ENCODE results near the gene OR5H14. TPM values are rescaled to one million over a fixed set of nuclear protein-coding genes. Genes with fewer than 3 reads are reported as not detected.
"Not testable (repeated sequence)": the region's sequence is repeated elsewhere in the genome, so short reads cannot be mapped to it uniquely, and the experiment has no call there.

The OR5H14 gene
- total RNA-seq, result not detected

DNA sequence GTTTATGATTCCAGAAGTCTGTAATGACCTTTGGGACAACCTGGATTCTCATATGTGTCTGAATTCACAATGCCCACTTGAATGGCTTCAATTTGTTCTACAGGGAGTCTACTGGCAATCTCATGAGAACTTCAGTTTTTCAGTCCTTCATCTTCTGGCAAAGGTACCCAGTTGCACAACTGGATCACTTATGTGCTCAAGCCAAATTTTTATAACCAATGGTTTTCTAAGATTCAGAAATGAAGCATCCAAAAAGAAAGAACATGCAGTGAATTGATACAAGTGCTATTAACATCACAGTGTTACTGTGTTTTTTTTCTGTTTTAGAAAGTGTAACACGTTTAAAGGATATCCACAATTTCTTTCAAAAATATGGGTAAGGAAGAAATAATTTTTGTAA lies at the start of gene OR5H14:
Gene OR5H14 (plus strand): TSS at position 301 of the 400 bp plus-strand sequence. CDS start 1,907 bp downstream, outside the sequence.
- DNase-seq (ENCODE audit: low read depth in 2 of 3, low spot score in 2 of 3), result no peak

DNA sequence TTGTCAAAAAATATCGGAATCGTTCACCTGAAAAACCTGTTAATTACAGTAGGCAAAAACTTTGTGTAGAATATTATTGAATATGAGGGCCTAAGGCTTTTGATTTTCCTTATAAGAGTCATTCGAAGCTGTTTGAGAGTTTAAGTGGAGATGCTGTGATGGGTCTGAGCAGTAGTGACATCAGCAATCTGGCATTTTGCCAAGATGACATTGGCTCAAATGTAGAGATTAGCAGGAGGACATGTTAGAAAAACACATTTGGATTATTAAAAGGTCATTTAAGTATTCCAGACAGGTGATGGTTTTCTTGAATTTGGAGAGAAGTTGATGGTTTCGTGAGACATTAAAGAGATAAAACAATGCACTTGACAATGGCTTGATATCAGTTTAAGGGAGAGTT lies 47.4 kb upstream of the OR5H14 start:
- no peak for DNase-seq (ENCODE audit: low read depth in 2 of 3, low spot score in 2 of 3)

DNA sequence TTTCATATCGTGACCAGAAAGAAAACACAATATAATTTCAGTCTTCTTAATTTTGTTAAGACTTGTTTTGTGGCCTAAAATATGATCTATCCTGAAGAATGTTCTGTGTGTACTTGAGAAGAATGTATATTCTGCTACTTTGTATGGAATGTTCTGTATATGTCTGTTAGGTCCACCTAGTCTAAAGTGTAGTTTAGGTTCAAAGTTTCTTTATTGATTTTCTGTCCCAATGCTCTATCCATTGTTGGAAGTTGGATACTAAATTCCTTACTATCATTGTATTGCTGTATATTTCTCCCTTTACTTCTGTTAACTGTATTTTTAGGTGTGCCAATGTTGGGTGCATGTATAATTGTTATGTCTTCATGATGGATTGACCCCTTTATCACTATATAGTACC lies 39.1 kb upstream of the OR5H14 start:
- DNase-seq (ENCODE audit: low read depth in 2 of 3, low spot score in 2 of 3), result no peak

DNA sequence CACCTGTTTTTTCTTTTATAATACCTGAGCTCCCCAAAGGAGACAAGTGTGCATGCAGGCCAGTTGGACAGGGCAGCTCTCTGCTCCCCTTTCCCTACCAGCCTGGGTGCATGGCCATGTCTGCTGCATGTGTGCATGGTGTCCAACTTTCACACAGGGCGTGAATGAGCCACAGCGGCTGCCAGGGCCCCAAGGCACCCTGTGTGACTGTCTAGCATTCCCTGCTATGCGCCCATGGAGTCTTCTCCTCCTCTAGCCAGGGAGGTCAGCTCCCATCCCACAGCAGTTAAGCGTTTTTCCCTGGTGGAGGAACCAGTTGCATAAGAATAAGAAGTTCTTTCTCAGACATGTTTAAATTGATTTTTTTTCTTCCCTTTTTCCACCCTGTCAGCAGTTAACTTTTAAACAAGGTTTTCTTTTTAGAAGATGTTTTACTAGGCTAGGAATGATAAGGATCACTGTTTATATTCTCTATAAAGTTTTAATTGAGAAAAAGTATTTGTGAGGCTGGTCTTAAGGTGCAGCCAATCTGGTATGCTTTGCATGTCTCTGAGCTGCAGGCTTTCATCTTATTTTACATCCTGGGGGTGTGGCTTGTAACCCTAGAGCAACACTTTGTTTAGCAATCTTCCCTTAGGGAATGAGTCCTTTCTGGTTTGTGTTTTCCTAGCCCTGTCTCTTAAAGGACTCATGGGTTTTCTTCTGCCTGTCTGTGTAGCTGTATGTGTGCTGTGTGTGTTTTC lies 37.3 kb upstream of the OR5H14 start:
- no peak for DNase-seq (ENCODE audit: low read depth in 2 of 3, low spot score in 2 of 3)

DNA sequence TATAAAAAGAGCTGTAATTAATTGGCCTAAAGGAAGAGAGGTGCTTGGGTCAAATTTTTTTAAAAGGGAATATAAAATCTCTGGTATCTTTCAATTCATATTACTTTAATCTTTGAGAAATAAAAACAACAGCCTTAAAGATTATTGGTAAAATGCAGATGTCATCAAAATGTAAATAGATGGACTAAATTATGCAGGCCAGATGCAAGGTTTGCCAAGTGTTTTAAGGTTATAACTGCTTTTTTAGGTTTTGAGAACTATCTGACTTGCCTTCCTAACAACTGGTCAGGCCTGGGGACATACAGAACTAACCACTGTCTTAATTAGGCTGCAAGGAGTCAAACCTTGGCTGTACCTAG lies 36.8 kb upstream of the OR5H14 start:
- DNase-seq (ENCODE audit: low read depth in 2 of 3, low spot score in 2 of 3), result no peak

DNA sequence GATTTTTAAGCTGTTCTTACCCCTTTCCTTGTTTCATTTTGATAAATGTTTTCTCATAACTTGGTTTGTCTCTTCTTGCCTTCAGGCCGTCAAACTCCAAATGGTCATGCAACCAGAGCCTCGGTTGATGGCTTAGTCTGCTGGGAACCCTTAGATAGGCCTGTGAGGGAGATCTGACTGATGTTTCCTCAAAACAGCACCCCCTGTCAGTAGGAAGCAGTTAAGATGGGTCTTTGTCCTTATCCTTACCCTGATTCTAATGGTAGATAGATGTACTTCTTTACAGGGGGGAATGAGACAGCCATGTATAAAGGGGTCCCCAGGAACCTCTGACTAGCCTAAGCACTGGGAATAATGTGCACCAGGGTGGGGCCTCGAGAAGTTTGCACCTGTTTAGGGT lies 33.0 kb upstream of the OR5H14 start:
- no peak for DNase-seq (ENCODE audit: low read depth in 2 of 3, low spot score in 2 of 3)

DNA sequence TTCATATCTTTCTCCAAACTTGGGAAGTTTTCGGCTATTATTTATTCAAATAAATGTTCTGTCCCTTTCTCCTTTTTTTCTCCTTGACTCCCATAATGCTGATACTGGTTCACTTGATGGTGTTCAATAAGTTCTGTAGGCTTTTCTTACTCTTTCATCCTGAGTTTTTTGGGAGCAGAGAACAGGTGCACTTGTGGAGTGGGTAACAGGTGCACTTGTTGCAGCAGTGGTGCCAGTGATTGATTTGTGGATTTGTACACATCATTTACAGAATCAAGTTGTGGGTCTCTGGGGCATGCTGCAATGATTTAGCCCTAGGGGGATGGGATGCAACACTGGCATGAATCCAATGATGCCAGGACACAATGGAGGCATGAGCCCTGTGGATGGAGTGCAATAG lies 31.6 kb upstream of the OR5H14 start:
- DNase-seq (ENCODE audit: low read depth in 2 of 3, low spot score in 2 of 3), result no peak

DNA sequence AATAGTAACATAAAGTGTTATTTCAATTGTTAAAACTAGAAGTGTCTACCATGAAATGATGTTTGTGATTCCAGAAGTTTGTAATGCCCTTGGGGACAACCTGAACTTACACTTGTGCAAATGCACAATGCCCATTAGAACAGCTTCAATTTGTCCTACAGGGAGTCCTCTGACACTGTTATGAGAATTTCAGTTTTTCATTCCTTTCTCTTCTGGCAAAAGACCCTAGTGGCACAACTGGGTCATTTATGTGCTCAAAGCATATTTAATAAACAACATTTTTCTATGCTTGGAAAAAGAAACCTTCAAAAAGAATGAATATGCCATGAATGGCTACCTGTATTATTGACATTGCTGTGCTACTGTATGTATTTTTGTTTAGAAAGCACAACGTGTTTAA lies 16.9 kb upstream of the OR5H14 start, which contains the start of gene OR5H1:
Gene OR5H1 (plus strand): TSS at position 301 of the 400 bp plus-strand sequence. CDS start 1,977 bp downstream, outside the sequence.
- no peak for DNase-seq (ENCODE audit: low read depth in 2 of 3, low spot score in 2 of 3)

DNA sequence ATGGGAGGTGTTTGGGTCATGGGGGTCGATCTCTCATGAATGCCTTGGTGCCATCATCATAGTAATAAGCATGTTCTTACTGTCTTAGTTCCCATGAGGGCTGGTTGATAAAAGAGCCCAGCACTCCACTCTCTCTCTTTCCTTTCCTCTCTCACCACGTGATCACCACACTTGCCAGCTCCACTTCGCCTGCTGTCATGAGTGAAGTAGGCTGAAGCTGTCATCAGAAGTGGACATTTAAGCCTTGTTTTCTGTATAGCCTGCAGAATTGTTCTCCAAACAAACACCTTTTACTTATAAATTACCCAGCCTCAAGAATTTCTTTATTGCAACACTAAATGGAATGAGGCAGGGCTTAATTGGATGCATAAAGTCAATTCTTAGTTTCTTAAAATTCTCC lies 10.6 kb upstream of the OR5H14 start:
- no peak for DNase-seq (ENCODE audit: low read depth in 2 of 3, low spot score in 2 of 3)

DNA sequence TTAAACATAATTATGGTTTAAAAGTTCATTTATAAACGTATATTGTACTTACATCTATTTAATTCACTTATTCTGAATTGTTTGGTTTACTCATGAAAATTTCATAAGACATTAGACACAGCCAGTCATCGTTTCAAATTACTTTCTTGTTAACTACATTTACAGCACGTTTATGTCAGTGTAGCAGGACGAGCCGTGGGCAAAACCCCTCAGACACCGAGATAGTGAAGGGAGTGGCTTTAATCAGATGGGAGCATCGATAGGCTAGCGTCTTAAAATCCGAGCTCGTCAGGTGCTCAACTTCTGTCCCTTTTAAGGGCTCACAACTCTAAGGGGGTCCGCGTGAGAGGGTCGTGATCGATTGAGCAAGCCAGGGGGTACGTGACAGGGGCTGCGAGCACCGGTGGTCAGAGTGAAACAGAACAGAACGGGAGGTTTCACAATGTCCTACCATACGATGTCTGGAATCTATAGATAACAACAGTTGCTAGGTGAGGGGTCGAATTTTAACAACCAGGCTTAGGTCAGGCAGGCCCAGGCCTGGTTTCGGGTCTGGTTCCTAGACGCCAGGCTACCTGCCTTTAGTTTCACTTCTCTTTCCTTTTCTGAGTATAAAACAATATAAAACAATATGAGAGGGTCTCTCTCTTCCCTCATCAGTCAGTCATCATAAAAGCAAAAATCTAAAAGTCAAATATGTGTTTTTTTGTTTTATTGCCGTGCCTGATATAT lies 9.3 kb upstream of the OR5H14 start:
- not testable (repeated sequence) for DNase-seq (ENCODE audit: low read depth in 2 of 3, low spot score in 2 of 3)

DNA sequence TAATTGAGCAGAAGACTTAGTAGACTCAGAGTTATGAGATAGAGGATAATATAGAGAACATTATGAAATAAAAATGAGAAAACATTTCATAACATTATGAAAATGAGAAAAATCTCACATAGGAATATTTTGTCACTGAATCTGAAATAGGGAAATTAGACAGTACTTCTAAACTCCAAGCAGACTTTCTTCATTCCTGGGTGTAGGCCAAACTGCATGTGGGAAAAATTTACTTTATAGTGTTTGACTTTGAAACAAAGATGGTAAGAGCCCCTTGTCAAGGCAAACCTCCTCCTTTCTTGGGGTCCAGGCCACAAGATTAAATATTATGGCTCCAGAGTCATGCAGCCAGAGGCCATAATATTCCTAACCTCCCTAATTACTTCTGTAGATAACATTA lies 6.7 kb upstream of the OR5H14 start:
- DNase-seq (ENCODE audit: low read depth in 2 of 3, low spot score in 2 of 3), result no peak

DNA sequence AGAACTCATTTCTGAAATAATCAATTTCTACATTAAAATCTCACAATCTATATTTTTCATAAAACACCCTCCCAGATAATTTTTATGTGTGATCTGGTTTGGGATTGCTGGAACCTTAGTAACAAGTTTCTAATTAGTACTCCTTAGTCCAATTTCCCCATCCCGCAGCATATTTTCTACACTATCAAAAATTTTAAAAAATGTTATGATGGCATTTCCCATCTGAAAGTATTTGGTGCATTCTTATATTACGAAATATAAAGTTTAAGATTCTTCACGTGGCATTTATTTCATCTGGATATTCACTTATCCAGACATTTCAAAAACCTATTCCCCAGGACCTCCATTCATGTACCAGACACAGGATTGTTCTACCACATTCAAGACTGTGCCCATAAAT lies 1.5 kb downstream of the OR5H14 start:
- no peak for DNase-seq (ENCODE audit: low read depth in 2 of 3, low spot score in 2 of 3)

DNA sequence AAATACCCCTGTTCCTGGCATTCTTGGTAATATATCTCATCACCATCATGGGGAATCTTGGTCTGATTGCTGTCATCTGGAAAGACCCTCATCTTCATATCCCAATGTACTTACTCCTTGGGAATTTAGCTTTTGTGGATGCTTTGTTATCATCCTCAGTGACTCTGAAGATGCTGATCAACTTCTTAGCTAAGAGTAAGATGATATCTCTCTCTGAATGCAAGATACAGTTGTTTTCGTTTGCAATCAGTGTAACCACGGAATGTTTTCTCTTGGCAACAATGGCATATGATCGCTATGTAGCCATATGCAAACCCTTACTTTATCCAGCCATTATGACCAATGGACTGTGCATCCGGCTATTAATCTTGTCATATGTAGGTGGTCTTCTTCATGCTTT lies 2.2 kb downstream of the OR5H14 start:
- not testable (repeated sequence) for DNase-seq (ENCODE audit: low read depth in 2 of 3, low spot score in 2 of 3)

DNA sequence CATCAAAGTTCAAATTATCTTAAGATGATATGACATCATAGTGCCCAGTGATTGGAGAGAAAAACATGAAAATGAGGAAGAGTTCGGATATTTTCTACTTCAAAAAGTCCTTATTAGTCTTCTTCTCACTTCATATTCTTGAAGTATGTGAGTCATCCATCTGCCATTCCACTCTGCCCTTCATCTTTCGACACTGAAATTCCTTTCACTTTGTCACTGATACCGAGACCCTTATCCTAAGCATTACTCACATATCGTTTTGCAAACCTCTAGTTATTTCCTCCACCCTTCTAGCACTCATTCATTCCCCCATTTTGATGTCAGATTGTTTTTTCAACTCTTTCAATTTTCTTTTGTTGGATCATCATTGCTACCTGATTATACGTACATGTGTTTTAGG lies 4.0 kb downstream of the OR5H14 start:
- DNase-seq (ENCODE audit: low read depth in 2 of 3, low spot score in 2 of 3), result no peak

DNA sequence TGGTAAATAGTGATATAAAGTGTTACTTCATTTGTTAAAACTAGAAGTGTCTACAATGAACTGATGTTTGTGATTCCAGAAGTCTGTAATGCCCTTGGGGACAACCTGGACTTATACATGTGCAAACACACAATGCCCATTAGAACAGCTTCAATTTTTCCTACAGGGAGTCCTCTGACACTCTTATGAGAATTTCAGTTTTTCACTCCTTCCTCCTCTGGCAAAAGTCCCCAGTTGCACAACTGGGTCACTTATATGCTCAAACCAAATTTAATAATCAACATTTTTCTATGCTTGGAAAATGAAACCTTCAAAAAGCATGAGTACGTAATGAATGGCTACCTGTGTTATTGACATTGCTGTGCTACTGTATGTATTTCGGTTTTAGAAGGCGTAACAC lies 19.1 kb downstream of the OR5H14 start, which contains the start of gene OR5H15:
Gene OR5H15 (plus strand): TSS at position 301 of the 400 bp plus-strand sequence. CDS start 2,004 bp downstream, outside the sequence.
- DNase-seq (ENCODE audit: low read depth in 2 of 3, low spot score in 2 of 3), result no peak

DNA sequence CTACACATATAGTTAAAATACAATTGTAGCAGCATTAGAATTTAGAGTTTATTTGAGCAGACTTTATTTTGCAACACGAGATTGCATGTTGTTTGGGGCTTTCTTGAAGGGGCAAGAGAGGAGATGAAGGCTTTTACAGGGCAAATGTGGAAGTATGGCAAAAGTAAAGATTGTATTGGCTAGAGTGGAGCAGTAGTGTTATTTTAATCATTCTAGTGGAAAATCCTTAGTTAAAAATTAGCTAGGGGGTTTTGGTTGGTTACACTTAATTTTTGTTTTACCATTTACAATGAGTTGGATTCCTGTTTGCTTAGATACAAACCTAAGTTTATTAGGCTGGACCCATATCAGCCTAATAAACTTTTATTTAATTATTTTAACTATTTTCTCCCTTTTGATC lies 23.8 kb downstream of the OR5H14 start:
- no peak for DNase-seq (ENCODE audit: low read depth in 2 of 3, low spot score in 2 of 3)

DNA sequence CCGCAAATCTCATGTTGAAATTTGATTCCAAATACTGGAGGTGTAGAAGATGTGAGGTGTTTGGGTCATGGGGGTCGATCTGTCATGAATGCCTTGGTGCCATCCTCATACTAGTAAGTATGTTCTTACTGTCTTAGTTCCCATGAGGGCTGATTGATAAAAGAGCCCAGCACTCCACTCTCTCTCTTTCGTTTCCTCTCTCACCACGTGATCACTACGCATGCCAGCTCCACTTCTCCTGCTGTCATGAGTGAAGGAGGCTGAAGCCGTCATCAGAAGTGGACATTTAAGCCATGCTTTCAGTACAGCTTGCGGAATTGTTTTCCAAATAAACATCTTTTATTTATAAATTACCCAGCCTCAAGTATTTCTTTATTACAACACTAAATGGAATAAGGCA lies 25.3 kb downstream of the OR5H14 start:
- DNase-seq (ENCODE audit: low read depth in 2 of 3, low spot score in 2 of 3), result no peak

DNA sequence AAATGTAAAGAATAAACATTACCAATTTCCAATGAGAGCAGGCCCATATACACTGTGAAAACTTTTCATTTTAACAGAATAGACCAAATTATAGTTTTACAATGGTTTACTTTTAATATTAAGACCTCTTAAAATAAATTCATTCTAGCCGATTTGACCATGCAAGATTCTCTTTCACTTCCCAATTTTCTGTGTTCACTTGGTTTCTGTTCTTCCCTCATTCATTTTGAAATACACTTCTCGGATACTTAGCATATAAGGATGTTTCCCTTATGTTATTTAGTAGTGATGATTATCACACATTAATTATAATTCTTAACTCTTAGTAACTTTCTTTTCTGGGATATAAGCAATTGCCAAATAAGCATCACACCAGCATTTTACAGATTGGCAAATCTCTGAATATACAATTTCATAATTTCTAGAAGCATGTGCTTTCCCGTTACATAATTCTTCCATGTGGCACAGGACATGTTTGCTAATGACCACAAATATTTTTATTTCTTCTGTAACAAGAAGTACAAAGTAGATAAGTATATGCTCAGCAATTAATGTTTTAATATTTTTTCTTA lies 33.1 kb downstream of the OR5H14 start:
- DNase-seq (ENCODE audit: low read depth in 2 of 3, low spot score in 2 of 3), result no peak

DNA sequence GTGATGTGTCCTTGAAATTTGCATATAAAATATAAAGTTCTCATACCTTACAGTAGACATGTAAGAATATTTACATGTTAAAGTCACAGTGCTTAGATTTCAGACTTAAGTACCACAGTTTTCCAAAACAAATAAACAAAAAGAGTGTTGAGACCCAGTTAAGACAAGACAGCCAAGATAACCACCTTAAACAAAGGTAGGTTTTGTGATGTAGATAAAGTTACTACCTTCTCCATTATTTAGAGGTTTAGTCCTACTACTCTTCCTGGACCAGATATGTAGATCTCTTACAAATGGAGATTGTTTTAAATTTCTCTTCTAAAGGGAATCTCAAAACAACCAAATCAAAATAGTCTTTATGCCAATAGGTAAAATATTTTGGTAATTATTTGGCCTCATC lies 34.9 kb downstream of the OR5H14 start:
- no peak for DNase-seq (ENCODE audit: low read depth in 2 of 3, low spot score in 2 of 3)

DNA sequence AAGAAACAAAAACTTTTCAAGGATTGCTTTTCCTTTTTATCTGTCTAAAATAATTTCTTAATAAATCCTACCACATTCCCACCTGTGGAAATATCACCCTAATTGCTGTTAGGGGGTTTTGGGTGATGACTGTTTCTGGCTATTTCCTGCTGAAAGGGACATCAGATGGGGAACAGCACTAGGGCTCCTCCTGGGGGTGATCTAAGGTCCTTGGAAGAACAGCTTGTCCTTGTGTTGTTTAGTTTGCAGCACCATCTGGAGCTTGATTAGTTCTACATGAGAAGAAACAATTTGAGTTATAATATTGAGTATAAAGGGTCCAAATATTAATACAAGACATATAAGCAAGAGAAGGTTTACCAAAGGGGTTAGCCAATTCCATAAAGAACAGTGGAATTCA lies 37.9 kb downstream of the OR5H14 start:
- DNase-seq (ENCODE audit: low read depth in 2 of 3, low spot score in 2 of 3), result no peak

DNA sequence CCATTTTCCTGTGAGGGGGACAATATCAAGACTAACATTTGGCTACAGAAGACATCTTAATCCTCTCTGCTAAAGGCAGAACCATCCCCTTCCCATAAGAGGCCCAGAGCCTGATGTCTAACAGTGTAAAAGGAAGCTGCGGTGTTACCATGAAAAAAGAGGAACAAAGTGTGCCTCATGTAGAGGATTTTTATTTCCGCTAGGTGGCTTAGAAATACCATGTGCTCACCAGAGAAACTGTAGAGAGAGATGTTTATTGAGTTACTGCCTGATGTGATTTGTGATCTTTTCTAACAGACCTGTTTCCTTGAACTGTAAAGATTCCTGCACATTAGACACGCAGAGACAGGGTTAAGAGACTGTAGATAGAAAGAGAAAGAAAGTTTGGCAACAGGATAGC lies 41.3 kb downstream of the OR5H14 start:
- DNase-seq (ENCODE audit: low read depth in 2 of 3, low spot score in 2 of 3), result peak in 2 of 3 donors; percentile 42 to 52

DNA sequence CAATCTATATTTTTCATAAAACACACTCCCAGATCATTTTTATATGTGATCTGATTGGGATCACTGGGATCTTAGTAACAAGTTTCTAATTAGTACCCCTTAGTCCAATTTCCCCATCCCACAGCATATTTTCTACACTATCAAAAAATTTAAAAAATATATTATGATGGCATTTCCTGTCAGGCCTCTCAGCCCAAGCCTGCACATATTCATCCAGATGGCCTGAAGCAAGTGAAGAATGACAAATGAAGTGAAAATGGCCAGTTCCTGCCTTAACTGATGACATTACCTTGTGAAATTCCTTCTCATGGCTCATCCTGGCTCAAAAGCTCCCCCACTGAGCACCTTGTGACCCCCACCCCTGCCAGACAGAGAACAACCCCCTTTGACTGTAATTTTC lies 43.6 kb downstream of the OR5H14 start:
- not testable (repeated sequence) for DNase-seq (ENCODE audit: low read depth in 2 of 3, low spot score in 2 of 3)

Measured in hematopoietic multipotent progenitor cell (in vitro differentiated cells).